GM19455 (cell line): ENCODE measurements around the gene FRMPD1.
A peak's percentile ranks its signal among the peaks of the same experiment; 100 is the strongest.
"Not testable (repeated sequence)": the region's sequence is repeated elsewhere in the genome, so short reads cannot be mapped to it uniquely, and the experiment has no call there.

Experiments used
- ATAC-seq: cut with Tn5 transposase; IDR thresholded peaks from one replicate; pipeline ENCODE4 v1.9.1; 2021; ENCODE audit not compliant: unreplicated experiment

The FRMPD1 gene

DNA sequence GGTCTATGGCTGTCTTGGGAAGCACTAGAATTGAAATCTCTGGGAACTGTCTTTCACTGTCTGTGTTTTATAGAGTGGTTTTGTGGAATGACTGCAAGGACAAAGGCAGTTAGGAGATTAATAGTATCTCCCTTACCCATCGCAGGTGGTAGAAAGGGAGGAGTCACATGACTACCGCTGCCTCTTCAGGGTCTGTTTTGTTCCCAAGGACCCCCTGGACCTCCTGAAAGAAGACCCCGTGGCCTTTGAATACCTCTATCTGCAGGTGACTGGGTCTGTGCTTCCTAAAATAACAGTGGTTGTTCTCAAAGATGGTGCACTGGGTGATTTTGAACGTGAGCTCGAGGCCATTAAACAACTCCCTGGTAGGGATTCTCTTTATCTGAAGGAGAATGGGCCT, 80.1 kb downstream of the FRMPD1 start:
- no peak for ATAC-seq

DNA sequence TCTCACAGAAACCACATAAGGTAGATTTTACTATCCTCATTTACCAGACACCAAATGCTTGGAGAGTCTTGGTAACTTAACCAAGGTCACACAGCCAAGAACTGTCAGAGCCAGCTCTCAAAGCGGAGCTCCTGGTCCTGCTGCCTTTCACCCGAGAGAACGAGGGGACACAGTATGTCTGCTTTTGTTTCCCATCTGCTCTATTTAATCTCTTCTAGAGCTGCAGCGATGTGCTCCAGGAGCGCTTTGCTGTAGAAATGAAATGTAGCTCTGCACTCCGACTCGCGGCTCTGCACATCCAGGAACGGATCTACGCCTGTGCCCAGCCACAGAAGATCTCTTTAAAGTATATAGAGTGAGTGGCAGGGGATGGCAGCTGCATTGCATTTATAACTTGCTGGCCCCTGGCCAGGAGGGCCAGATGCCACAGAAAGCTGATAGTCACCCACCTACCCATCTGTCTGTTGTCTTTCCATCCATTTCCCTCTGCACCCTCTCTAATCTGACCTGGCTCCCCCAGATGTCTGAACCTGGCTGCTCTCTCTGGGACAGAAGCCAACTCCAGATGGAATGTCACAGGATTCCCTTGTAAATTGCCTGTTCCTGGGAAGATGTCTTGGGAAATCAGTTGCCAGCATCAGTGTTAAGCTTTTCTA, 81.5 kb downstream of the FRMPD1 start:
- no peak for ATAC-seq

GRCh38 chr9:37732952-37733351, 82.2 kb downstream of the FRMPD1 start:
- ATAC-seq, result no peak

DNA sequence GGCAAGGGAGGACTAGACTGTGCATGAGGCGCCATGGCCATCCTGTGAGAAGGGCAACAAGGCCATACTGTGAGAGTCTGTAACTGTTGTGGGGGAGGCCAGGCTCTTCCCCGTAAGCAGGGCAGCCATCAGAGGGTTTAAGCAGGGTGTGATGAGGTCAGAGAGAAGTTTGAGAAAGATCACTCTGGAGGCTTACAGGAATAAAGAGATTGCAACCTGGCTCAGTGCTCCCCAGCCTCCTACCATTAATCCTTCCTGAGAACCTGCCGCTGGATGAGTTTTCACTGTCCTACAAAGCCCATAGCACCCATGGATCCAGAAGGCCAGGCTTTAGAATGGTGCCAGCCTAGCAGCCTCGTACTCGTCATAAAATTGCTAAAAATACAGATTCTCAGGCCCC, 88.5 kb downstream of the FRMPD1 start:
- no peak for ATAC-seq

- ATAC-seq, result no peak
Observed at GRCh38 chr9:37740128-37740527, 89.4 kb downstream of the FRMPD1 start.

DNA sequence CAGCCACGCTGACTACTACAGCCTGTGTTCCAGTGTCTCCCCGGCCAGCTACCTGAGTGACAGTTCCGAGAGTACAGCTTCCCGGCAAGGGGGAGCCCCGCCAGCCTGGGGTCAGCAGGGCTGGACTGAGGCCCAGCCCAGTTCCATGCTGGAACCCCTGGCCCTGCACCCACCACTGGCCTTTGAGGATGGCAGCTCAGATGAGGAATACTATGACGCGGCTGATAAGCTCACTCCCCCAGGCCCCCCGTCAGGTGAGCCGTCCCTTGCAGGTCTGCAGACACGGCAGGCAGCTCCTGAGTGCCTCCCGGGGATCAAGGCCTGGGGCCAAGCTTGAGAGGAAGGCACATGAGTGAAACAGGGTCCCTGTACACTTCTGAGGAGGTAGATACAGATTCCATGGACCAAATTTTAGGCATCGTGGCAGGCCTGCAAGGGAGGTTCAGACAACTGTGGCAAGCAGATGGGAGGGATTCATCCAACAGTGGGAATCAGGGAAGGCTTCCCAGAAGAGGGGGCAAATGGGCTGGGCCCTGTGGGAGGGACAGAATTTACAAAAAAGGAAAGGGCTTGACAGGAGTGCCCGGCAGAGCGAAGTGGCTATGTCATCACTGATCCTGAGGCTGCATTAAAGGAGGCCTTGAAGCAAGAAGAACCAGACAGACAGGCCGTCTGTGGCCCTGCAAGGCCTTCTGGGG, 90.0 kb downstream of the FRMPD1 start:
- ATAC-seq, result no peak

GRCh38 chr9:37745970-37746369, 95.2 kb downstream of the FRMPD1 start:
- ATAC-seq, result no peak

DNA sequence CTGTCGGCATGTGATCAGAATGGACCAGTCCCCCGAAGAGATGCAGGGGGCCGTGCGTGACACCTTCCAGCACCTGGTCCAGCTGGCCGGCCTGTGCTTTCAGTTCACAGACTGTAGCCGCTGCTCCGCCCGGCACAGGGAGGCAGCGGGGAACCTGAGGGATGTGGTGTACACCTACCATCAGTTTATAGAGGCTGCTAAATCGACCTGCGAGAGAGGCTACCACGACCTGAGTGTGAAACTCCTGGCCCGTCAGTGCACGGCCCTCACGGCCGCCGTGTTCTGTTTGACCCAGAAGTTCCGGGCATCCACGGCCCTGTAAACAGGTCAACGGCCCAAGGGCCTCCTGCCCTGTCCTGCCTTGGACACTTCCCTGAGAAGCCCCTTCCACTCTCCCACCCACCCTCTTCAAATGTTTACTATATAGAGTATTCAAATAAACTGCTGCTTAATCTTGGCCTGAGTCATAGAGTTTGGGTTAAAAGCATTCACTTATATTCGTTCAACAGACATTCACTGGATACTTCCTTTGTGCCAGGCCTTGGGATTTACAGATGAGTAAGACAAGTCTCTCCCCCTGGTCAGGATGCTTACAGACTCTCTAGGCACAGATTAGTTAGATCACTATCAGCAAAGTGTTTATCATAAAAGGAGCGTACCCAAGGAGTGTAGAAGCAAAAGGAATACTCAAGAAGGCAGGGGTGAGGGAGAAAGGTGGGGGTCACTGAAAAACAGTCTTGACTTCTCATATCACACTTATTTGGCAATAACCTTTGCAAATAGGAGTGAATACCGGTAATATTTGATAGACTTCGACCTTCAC, 95.9 kb downstream of the FRMPD1 start:
- ATAC-seq, result no peak

- ATAC-seq, result peak; percentile 57
Observed at GRCh38 chr9:37747271-37747753, 96.6 kb downstream of the FRMPD1 start.

GRCh38 chr9:37749129-37749528, 98.4 kb downstream of the FRMPD1 start:
- no peak for ATAC-seq

GRCh38 chr9:37751186-37751585, 100.4 kb downstream of the FRMPD1 start:
- no peak for ATAC-seq

- ATAC-seq, result not testable (repeated sequence)
Observed at GRCh38 chr9:37751704-37752103, 101.0 kb downstream of the FRMPD1 start.

- not testable (repeated sequence) for ATAC-seq
Observed at GRCh38 chr9:37752112-37752511, 101.4 kb downstream of the FRMPD1 start.

GRCh38 chr9:37752642-37753488, 102.1 kb downstream of the FRMPD1 start:
- no peak for ATAC-seq

- ATAC-seq, result peak; percentile 86
Observed at GRCh38 chr9:37753489-37754190, 102.9 kb downstream of the FRMPD1 start, which contains the start of gene TRMT10B. TSS of gene TRMT10B (plus strand) at chr9:37753805. CDS start at chr9:37761932, 8,127 bp downstream.

DNA sequence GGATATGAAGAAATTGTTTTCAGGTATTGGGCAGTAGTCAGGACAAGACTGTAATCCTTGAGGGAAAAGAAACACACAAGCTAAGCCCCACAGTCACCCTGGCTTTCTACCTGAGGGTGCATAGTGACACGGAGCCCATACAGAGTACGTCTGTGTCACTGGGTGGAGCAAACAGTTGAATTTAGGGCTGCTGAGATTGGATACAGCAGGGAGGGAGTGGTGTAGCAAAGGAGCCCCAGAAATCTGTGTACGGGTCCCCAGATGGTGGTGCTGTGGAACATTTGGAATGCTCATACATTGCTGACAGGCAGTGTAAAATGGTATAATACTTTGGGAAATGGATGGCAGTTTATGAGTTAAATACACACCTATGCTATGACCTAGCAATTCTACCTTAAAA, 108.0 kb downstream of the FRMPD1 start:
- no peak for ATAC-seq

DNA sequence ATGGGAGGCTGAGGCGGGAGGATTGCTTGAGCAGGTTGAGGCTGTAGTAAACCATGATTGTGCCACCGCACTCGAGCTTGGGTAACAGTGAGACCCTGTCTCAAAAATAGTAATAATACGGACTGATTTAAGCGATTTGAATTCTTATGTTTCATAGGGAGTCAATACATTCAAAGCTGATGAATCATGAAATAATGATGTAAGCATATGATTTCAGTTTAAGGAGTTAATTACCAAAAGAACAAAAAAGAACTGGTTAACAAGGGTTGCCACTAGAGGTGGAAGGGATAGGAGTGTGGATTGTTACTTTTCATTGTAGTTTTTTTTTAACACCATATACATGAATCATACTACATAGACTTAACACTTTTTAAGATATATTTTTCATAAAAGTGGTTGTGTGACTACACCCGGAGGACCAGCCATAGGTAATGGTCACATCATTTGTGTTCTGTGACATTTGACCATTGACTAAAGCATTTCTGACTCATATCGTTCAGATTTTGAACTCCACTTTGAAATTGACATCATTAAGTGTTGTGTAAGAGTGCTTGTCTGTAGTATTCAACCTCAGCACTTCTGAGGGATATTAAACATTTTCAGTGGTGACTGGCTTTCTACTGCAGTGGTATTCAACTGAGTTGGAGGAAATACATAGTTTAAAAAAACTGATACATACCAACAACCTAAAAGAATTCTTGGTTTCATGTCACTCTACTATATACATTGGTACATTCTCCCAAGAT, 109.8 kb downstream of the FRMPD1 start:
- no peak for ATAC-seq

DNA sequence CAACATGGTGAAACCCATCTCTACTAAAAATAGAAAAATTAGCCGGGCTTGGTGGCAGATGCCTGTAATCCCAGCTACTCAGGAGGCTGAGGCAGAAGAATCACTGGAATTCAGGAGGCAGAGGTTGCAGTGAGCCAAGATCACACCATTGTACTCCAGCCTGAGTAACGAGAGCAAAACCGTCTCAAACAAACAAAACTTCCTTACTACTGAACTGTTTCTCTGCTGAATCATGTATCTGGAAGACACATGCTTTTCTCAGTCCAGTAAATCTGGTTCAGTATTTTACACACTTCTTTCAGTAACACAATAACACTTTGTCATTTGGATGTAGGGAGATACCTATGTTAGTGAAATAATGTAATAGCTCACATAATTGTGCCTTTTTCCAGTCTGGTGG, 110.8 kb downstream of the FRMPD1 start:
- no peak for ATAC-seq

DNA sequence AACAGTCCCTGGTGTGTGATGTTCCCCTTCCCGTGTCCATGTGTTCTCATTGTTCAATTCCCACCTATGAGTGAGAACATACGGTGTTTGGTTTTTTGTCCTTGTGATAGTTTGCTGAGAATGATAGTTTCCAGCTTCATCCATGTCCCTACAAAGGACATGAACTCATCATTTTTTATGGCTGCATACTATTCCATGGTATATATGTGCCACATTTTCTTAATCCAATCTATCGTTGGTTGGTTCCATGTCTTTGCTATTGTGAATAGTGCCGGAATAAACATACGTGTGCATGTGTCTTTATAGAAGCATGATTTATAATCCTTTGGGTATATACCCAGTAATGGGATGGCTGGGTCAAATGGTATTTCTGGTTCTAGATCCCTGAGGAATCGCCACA, 114.5 kb downstream of the FRMPD1 start:
- not testable (repeated sequence) for ATAC-seq
